Measurements from ENCODE around the gene OBP2B. TPM values are rescaled to one million over a fixed set of nuclear protein-coding genes. Genes with fewer than 3 reads are reported as not detected.

The OBP2B gene
- polyA plus RNA-seq, 3 donors: not detected

DNA sequence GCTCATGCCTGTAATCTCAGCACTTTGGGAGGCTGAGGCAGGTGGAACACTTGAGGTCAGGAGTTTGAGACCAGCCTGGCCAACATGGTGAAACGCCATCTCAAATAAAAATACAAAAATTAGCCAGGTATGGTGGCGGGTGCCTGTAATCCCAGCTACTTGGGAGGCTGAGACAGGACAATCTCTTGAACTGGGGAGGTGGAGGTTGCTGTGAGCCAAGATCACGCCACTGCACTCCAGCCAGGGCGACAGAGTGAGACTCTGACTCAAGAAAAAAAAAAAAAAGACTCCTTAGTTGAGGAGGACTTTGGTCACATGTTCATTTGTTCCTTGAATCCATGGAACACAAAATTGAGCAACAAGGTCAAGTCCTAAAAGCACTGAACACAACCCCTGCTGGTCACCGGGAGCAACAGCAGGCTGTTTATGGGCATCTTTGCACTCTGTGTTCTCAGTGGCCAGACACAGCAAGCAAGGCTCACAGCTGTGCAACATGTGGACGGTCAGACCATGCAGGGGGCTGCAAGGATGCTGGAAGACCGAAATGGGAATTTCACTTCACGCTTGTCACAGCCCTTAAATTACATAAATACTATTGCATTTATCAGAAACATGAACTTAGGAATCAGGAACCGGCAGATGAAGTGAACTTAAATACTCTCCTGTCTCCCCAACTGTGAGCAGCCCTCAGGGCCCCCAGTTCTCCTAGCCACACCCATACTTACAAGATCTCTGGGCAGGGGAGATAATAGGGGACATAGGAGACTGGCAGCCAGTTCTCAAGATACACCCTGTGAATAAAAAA lies 48.1 kb downstream of the OBP2B start:
- H3K27ac ChIP-seq (ENCODE audit: low read depth, low read length): no peak overlapping the region
- WGBS, 3 donors: 57 to 63% (median 57%) methylated on average over 9 of the region's 9 CpGs

DNA sequence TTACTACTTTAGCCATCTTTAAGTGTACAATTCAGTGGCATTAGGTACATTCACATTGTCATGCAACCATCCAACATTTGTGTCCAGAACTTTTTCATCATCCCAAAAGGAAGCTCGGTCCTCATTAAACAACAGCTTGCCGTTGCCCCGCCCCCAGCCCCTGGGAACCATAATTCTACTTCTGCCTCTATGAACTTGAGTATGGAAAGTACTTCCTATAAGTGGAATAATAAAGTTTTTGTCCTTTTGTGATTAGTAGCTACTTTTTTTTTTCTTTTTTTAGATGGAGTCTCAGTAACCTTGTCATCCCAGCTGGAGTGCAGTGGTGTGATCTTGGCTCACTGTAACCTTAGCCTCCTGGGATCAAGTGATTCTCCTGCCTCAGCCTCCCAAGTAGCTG lies 50.4 kb downstream of the OBP2B start:
- WGBS, 3 donors: 77 to 87% (median 85%) methylated on average over 3 of the region's 3 CpGs
- H3K27ac ChIP-seq (ENCODE audit: low read depth, low read length): no peak overlapping the region

Other genes with a start within 250 kb of the OBP2B start
- gene GFI1B, start 230.6 kb downstream of the OBP2B start, polyA plus RNA-seq: under 1 TPM in 2 of 3 donors, not detected in 1; 0.02 to 0.04 TPM
- gene GTF3C5, start 178.3 kb downstream of the OBP2B start, polyA plus RNA-seq: 10 to 100 TPM; 30.6 to 38.3 (median 30.8) TPM
- gene CEL, start 147.3 kb downstream of the OBP2B start, polyA plus RNA-seq: 1,000 to 10,000 TPM in 1 of 3 donors, 1 to 10 TPM in 2; 1.5 to 9,324 (median 2.5) TPM
- 10 to 100 TPM; 31.0 to 98.2 (median 68.8) TPM for gene RALGDS, start 88.0 kb downstream of the OBP2B start, polyA plus RNA-seq
- 10 to 100 TPM in 1 of 3 donors, 1 to 10 TPM in 2; 2.6 to 10.7 (median 9.9) TPM for gene GBGT1, start 45.3 kb downstream of the OBP2B start, polyA plus RNA-seq
- 1 to 10 TPM; 1.3 to 1.7 (median 1.5) TPM for gene ABO, start 66.0 kb upstream of the OBP2B start, polyA plus RNA-seq
- gene SURF6, start 126.9 kb upstream of the OBP2B start, polyA plus RNA-seq: 10 to 100 TPM; 14.1 to 21.7 (median 14.1) TPM
- gene MED22, start 138.9 kb upstream of the OBP2B start, polyA plus RNA-seq: 10 to 100 TPM in 2 of 3 donors, 1 to 10 TPM in 1; 8.6 to 15.9 (median 13.1) TPM
- gene RPL7A, start 139.0 kb upstream of the OBP2B start, polyA plus RNA-seq: 1,000 to 10,000 TPM; 2,933 to 4,055 (median 3,432) TPM
- gene SURF1, start 147.2 kb upstream of the OBP2B start, polyA plus RNA-seq: 10 to 100 TPM; 63.5 to 95.3 (median 75.0) TPM
- 10 to 100 TPM; 21.9 to 32.1 (median 27.8) TPM for gene SURF2, start 147.3 kb upstream of the OBP2B start, polyA plus RNA-seq
- 100 to 1,000 TPM in 2 of 3 donors, 10 to 100 TPM in 1; 66.1 to 168 (median 123) TPM for gene SURF4, start 166.8 kb upstream of the OBP2B start, polyA plus RNA-seq
- gene STKLD1, start 167.1 kb upstream of the OBP2B start, polyA plus RNA-seq: under 1 TPM; 0.44 to 0.68 (median 0.45) TPM
- 10 to 100 TPM; 14.1 to 18.8 (median 14.5) TPM for gene REXO4, start 208.8 kb upstream of the OBP2B start, polyA plus RNA-seq
- 1 to 10 TPM; 2.7 to 4.2 (median 2.7) TPM for gene ADAMTS13, start 213.1 kb upstream of the OBP2B start, polyA plus RNA-seq

All from adipose tissue (tissue), 3 donors.